ENCODE data around the gene WDR91. TPM values are rescaled to one million over a fixed set of nuclear protein-coding genes. Genes with fewer than 3 reads are reported as not detected.

WDR91 gene
- total RNA-seq, 1 donor from 2014 or later, result 30.0 TPM

DNA sequence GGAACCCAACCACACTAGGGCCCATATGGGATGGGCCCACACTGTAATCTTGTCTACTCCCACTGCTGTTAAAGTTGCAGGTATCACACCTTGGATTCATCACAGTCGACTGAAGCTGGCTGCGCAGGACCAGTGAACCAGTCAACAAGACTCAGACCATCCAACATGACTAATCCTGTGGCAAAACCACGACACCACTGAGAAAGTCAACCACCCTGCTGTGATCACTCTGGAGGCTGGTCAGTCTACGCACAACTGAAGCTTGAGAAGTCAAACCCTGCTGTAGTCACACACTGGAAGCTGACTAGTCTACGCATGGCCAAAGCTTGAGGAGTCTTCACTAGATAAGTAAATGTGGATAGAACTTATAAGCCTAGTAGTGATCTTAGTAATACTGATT, 31.2 kb downstream of the WDR91 start:
- H3K9me3 ChIP-seq, result peaks cover 25% of the 10 kb centered on the region
- no peak for TF ChIP-seq CTCF (IDR thresholded peaks at IDR 0.05)
- intact Hi-C loops (cut with DNase I), result no loop called here
- no peak overlapping the region for H3K27ac ChIP-seq
- H3K4me1 ChIP-seq, result no peaks in the 10 kb centered on the region
- ATAC-seq, result no peak
- no peak overlapping the region for H3K4me3 ChIP-seq
- H3K27me3 ChIP-seq, result no peaks in the 10 kb centered on the region
- DNase-seq, result no peak
- H3K36me3 ChIP-seq, result peaks cover 29% of the 10 kb centered on the region

GRCh38 chr7:135179321-135179925, 31.9 kb downstream of the WDR91 start:
- no peak overlapping the region for H3K4me3 ChIP-seq
- intact Hi-C loops (cut with DNase I), result no loop called here
- no peaks in the 10 kb centered on the region for H3K4me1 ChIP-seq
- no peak overlapping the region for H3K27ac ChIP-seq
- ATAC-seq (peak; percentile 40), DNase-seq (no peak)
- no peaks in the 10 kb centered on the region for H3K27me3 ChIP-seq
- peaks cover 22% of the 10 kb centered on the region for H3K36me3 ChIP-seq
- no peak for TF ChIP-seq CTCF (IDR thresholded peaks at IDR 0.05)
- H3K9me3 ChIP-seq, result peaks cover 25% of the 10 kb centered on the region

DNA sequence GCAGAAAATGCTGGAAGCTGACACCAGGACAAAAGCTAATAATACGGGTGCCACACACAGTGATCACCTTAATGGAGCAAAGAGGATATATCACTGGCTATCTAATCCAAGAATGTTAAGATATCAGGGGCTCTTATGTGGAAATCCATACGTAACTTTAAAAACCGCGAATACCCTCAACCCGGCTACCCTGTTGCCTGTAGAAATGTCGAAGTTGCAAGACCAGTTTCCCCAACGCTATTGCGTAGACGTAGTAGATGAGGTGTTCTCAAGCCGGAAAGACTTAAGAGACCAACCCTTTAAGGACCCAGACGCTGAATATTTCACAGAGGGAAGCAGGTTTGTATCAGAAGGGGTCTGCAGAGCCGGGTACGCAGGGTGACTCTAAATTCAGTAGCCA, 33.0 kb downstream of the WDR91 start:
- intact Hi-C loops (cut with DNase I), result no loop called here
- Histone ChIP-seq H3K27me3 (no peaks in the 10 kb centered on the region), H3K4me3 (no peak overlapping the region), H3K9me3 (peaks cover 25% of the 10 kb centered on the region), H3K4me1 (no peaks in the 10 kb centered on the region), H3K36me3 (peaks cover 12% of the 10 kb centered on the region), H3K27ac (peak overlapping the region; percentile 12)
- no peak for TF ChIP-seq CTCF (IDR thresholded peaks at IDR 0.05)
- ATAC-seq, result peak; percentile 77
- DNase-seq, result no peak

- TF ChIP-seq CTCF (IDR thresholded peaks at IDR 0.05), result no peak
- Histone ChIP-seq H3K4me3 (no peak overlapping the region), H3K27me3 (no peaks in the 10 kb centered on the region), H3K36me3 (peaks cover under 1% of the 10 kb centered on the region), H3K4me1 (no peaks in the 10 kb centered on the region), H3K9me3 (peaks cover 22% of the 10 kb centered on the region), H3K27ac (no peak overlapping the region)
- ATAC-seq, result no peak
- intact Hi-C loops (cut with DNase I), result no loop called here
- no peak for DNase-seq
Observed at GRCh38 chr7:135177028-135177696, 34.2 kb downstream of the WDR91 start.

GRCh38 chr7:135175931-135176330, 35.4 kb downstream of the WDR91 start:
- no peak for TF ChIP-seq CTCF (IDR thresholded peaks at IDR 0.05)
- intact Hi-C loops (cut with DNase I), result no loop called here
- DNase-seq, result no peak
- ATAC-seq, result no peak
- Histone ChIP-seq H3K36me3 (no peaks in the 10 kb centered on the region), H3K4me3 (no peak overlapping the region), H3K9me3 (peaks cover 10% of the 10 kb centered on the region), H3K4me1 (peaks cover 3% of the 10 kb centered on the region), H3K27ac (no peak overlapping the region), H3K27me3 (no peaks in the 10 kb centered on the region)

Data from upper lobe of right lung (tissue), 1 donor.